Cardiac fibroblast (primary cell): ENCODE data around the gene C15orf62.

Experiments used
- DNase-seq, 2 donors: peaks; one replicate each; pipeline versions ENCODE4 v3.0.0 to v3.0.0-alpha.2; 2010; ENCODE audit warnings: low read depth in 2 of 2
- H3K4me3 ChIP-seq, 2 donors: replicated peaks in 1 of 2; 1 replicate in 1 of 2; 2 replicates in 1 of 2; pipeline ENCODE4 v1.5.1; 2011; ENCODE audit warnings: low read depth in 2 of 2, low read length in 2 of 2, mild to moderate bottlenecking in 2 of 2, moderate library complexity in 1 of 2
- CTCF ChIP-seq: IDR thresholded peaks from one replicate; pipeline ENCODE4 v1.5.1; 2011; ENCODE audit warnings: low read depth, mild to moderate bottlenecking, low read length, inconsistent platforms

C15orf62 gene

DNA sequence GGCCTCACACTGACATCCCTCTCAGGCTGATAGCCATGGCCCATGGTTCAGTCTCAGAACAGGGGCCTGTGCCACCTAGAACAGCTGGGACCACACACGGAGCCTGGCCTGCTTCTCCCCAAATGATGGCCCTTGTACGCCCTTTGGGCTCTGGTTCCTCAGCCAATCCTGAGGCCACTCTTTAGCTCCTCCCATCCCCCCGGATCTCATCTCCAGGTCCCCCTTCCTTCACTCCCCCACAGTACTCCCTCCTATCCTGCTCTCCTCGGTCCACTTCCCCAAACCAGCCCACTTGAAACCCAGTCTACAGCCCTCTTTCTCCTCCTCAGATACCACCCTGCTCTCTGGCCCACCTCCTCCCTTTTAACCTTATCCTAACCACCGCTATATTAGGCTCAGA lies 19.3 kb downstream of the C15orf62 start:
- no peak for DNase-seq
- H3K4me3 ChIP-seq, result no peak overlapping the region
- TF ChIP-seq CTCF, result no peak

GRCh38 chr15:40789999-40790398 lies 20.2 kb downstream of the C15orf62 start:
- H3K4me3 ChIP-seq, result no peak overlapping the region
- no peak for TF ChIP-seq CTCF
- DNase-seq, result no peak

- no peak for TF ChIP-seq CTCF
- DNase-seq, result peak; percentile 27 to 45
- H3K4me3 ChIP-seq, result no peak overlapping the region
Measured at GRCh38 chr15:40790718-40791117, 20.9 kb downstream of the C15orf62 start.

DNA sequence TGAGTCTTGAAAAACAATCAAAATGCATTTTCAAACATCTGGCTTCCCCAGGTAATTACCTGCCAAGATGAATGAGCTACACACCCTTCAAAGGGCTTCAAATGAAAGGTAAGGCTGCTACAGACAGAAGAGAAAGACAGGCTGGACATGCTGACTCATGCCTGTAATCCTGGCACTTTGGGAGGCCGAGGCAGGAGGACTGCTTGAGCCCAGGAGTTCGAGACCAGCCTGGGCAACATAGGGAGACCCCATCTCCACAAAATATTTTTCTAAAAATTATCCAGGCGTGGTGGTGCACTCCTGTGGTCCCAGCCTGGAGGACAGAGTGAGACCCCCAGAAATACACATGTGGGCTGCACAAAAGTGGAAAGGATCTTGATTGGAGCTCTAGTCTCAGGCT lies 22.6 kb downstream of the C15orf62 start:
- no peak overlapping the region for H3K4me3 ChIP-seq
- TF ChIP-seq CTCF, result no peak
- no peak for DNase-seq

DNA sequence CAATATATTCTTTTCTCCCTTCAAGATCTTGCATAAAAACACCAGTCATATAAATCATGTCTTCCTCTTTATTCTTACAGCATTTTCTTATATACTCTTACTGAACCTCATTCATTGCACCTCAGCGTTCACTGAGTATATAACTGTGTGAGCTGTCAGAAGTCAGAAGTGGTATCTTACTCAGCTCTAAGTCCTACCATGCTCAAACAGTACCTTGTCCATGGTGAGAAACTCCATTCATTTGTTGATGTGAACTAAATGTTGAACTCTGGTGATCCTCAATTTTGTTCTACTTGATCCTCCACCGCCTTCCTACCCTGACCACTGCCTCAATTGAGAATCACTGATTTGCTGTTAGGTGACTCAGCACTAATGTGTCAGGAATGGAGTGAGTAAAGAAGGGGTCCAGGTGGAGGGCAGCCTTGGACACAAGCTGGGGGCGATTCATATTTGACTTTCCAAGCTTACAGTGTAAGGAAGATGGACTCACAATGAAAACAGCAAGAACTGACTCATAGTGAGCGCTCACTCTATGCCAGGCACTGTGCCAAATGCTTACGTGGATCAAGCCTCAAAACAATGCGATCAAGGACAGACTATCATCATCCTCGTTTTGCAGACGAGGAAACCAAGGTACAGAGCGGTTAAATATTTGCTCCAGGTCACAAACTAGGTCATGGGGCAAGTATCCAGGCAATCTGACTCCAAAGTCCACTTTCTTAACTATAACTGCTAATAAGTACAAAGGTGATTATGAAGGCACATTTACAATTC lies 23.6 kb downstream of the C15orf62 start:
- peak; percentile 94 to 98 for DNase-seq
- no peak for TF ChIP-seq CTCF
- H3K4me3 ChIP-seq, result no peak overlapping the region

- no peak overlapping the region for H3K4me3 ChIP-seq
- no peak for TF ChIP-seq CTCF
- no peak for DNase-seq
Measured at GRCh38 chr15:40796041-40796440, 26.3 kb downstream of the C15orf62 start.

GRCh38 chr15:40796512-40796911 lies 26.7 kb downstream of the C15orf62 start:
- H3K4me3 ChIP-seq, result no peak overlapping the region
- no peak for TF ChIP-seq CTCF
- DNase-seq, result no peak
